OCI-LY7 (cell line): ENCODE results near the gene RAB1B.

Experiments used
- CTCF ChIP-seq: fragments of 200-600 bp; sonication (generic); conservative IDR thresholded peaks from 2 replicates; pipeline ENCODE4 v1.5.1; 2014; ENCODE audit warnings: mild to moderate bottlenecking, antibody characterized with exemption, low read length, moderate library complexity, mixed read lengths
- EZH2phosphoT487 ChIP-seq: fragments of 200-600 bp; sonication (generic); IDR thresholded peaks from 2 replicates; pipeline ENCODE4 v1.6.1; 2018; ENCODE audit warnings: low read depth, borderline replicate concordance, mild to moderate bottlenecking, mixed run types, antibody characterized with exemption, low read length, moderate library complexity, mixed read lengths

- TF ChIP-seq CTCF, result no peak
- TF ChIP-seq EZH2phosphoT487, result no peak
These were observed 13.5 kb downstream of the RAB1B start for GRCh38 chr11:66281776-66282467.
